ENCODE measurements around the gene USP37.

DNA sequence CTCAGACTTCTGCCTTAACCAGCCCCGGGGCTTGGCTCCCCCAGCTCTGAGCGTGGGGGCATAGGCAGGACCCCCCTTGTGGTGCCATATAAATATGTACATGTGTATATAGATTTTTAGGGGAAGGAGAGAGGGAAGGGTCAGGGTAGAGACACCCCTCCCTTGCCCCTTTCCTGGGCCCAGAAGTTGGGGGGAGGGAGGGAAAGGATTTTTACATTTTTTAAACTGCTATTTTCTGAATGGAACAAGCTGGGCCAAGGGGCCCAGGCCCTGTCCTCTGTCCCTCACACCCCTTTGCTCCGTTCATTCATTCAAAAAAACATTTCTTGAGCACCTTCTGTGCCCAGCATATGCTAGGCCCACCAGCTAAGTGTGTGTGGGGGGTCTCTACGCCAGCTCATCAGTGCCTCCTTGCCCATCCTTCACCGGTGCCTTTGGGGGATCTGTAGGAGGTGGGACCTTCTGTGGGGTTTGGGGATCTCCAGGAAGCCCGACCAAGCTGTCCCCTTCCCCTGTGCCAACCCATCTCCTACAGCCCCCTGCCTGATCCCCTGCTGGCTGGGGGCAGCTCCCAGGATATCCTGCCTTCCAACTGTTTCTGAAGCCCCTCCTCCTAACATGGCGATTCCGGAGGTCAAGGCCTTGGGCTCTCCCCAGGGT is 162.9 kb downstream of the USP37 start:
- TF ChIP-seq, protein P1, sequence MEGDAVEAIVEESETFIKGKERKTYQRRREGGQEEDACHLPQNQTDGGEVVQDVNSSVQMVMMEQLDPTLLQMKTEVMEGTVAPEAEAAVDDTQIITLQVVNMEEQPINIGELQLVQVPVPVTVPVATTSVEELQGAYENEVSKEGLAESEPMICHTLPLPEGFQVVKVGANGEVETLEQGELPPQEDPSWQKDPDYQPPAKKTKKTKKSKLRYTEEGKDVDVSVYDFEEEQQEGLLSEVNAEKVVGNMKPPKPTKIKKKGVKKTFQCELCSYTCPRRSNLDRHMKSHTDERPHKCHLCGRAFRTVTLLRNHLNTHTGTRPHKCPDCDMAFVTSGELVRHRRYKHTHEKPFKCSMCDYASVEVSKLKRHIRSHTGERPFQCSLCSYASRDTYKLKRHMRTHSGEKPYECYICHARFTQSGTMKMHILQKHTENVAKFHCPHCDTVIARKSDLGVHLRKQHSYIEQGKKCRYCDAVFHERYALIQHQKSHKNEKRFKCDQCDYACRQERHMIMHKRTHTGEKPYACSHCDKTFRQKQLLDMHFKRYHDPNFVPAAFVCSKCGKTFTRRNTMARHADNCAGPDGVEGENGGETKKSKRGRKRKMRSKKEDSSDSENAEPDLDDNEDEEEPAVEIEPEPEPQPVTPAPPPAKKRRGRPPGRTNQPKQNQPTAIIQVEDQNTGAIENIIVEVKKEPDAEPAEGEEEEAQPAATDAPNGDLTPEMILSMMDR (IDR thresholded peaks at IDR 0.05; ENCODE audit: insufficient read depth, low read length, poor library complexity, severe bottlenecking) = no peak
- no peak for TF ChIP-seq EZH2phosphoT487 (conservative IDR thresholded peaks at IDR 0.05; ENCODE audit: low read length)
